ENCODE results near the gene ANP32E. TPM values are rescaled to one million over a fixed set of nuclear protein-coding genes. Genes with fewer than 3 reads are reported as not detected.
"Not testable (repeated sequence)": the region's sequence is repeated elsewhere in the genome, so short reads cannot be mapped to it uniquely, and the experiment has no call there.

Gene ANP32E
- total RNA-seq, 1 experiment from 2014 or later, result 15.2 TPM

- no peak for DNase-seq (ENCODE audit: low read depth)
- in situ Hi-C loops (cut with HindIII; ENCODE audit: low pct_unique_long_range_greater_than_20kb, low sequenced_read_pairs), result no loop called here
Observed at GRCh38 chr1:150259758-150260669, 24.1 kb upstream of the ANP32E start.

GRCh38 chr1:150259217-150259616, 23.3 kb upstream of the ANP32E start:
- in situ Hi-C loops (cut with HindIII; ENCODE audit: low pct_unique_long_range_greater_than_20kb, low sequenced_read_pairs), result no loop called here
- DNase-seq (ENCODE audit: low read depth), result no peak

GRCh38 chr1:150257624-150258585, 22.0 kb upstream of the ANP32E start, which contains the start of gene CA14:
TSS of gene CA14 (plus strand) at chr1:150257774. CDS start at chr1:150258129, 355 bp downstream.
- DNase-seq (ENCODE audit: low read depth), result no peak
- in situ Hi-C loops (cut with HindIII; ENCODE audit: low pct_unique_long_range_greater_than_20kb, low sequenced_read_pairs), result no loop called here

GRCh38 chr1:150256554-150257341, 20.8 kb upstream of the ANP32E start:
- DNase-seq (ENCODE audit: low read depth), result no peak
- in situ Hi-C loops (cut with HindIII; ENCODE audit: low pct_unique_long_range_greater_than_20kb, low sequenced_read_pairs), result no loop called here

GRCh38 chr1:150256198-150256553, 20.3 kb upstream of the ANP32E start:
- in situ Hi-C loops (cut with HindIII; ENCODE audit: low pct_unique_long_range_greater_than_20kb, low sequenced_read_pairs), result no loop called here

GRCh38 chr1:150249936-150250335, 14.0 kb upstream of the ANP32E start:
- in situ Hi-C loops (cut with HindIII; ENCODE audit: low pct_unique_long_range_greater_than_20kb, low sequenced_read_pairs), result no loop called here
- DNase-seq (ENCODE audit: low read depth), result no peak

More at GRCh38 chr1:150256198-150256553, 20.3 kb upstream of the ANP32E start:
- no peak for DNase-seq (ENCODE audit: low read depth)

- no peak for DNase-seq (ENCODE audit: low read depth)
- in situ Hi-C loops (cut with HindIII; ENCODE audit: low pct_unique_long_range_greater_than_20kb, low sequenced_read_pairs), result no loop called here
Observed at GRCh38 chr1:150243003-150243402, 7.1 kb upstream of the ANP32E start.

- in situ Hi-C loops (cut with HindIII; ENCODE audit: low pct_unique_long_range_greater_than_20kb, low sequenced_read_pairs), result no loop called here
- DNase-seq (ENCODE audit: low read depth), result no peak
Observed at GRCh38 chr1:150237746-150238145, 1.8 kb upstream of the ANP32E start.

GRCh38 chr1:150237176-150237575, 1.3 kb upstream of the ANP32E start:
- in situ Hi-C loops (cut with HindIII; ENCODE audit: low pct_unique_long_range_greater_than_20kb, low sequenced_read_pairs); DNase-seq (ENCODE audit: low read depth): not testable (repeated sequence)

GRCh38 chr1:150236614-150237100, 745 bp upstream of the ANP32E start:
- DNase-seq (ENCODE audit: low read depth), result no peak
- in situ Hi-C loops (cut with HindIII; ENCODE audit: low pct_unique_long_range_greater_than_20kb, low sequenced_read_pairs), result no loop called here

- in situ Hi-C loops (cut with HindIII; ENCODE audit: low pct_unique_long_range_greater_than_20kb, low sequenced_read_pairs), result no loop called here
Observed at GRCh38 chr1:150235294-150235851, 539 bp downstream of the ANP32E start.

GRCh38 chr1:150234566-150235293, 1.2 kb downstream of the ANP32E start:
- DNase-seq (ENCODE audit: low read depth), result peak; percentile 78
- in situ Hi-C loops (cut with HindIII; ENCODE audit: low pct_unique_long_range_greater_than_20kb, low sequenced_read_pairs), result no loop called here

More at GRCh38 chr1:150235294-150235851, 539 bp downstream of the ANP32E start:
- DNase-seq (ENCODE audit: low read depth), result peak; percentile 13

GRCh38 chr1:150234309-150234565, 1.7 kb downstream of the ANP32E start:
- in situ Hi-C loops (cut with HindIII; ENCODE audit: low pct_unique_long_range_greater_than_20kb, low sequenced_read_pairs), result no loop called here
- no peak for DNase-seq (ENCODE audit: low read depth)

- DNase-seq (ENCODE audit: low read depth), result peak; percentile 31
- in situ Hi-C loops (cut with HindIII; ENCODE audit: low pct_unique_long_range_greater_than_20kb, low sequenced_read_pairs), result no loop called here
Observed at GRCh38 chr1:150233359-150234308, 2.3 kb downstream of the ANP32E start.

GRCh38 chr1:150232921-150233320, 3.0 kb downstream of the ANP32E start:
- DNase-seq (ENCODE audit: low read depth); in situ Hi-C loops (cut with HindIII; ENCODE audit: low pct_unique_long_range_greater_than_20kb, low sequenced_read_pairs): not testable (repeated sequence)

GRCh38 chr1:150228246-150228645, 7.7 kb downstream of the ANP32E start:
- DNase-seq (ENCODE audit: low read depth), result not testable (repeated sequence)

More at GRCh38 chr1:150228246-150228645, 7.7 kb downstream of the ANP32E start:
- in situ Hi-C loops (cut with HindIII; ENCODE audit: low pct_unique_long_range_greater_than_20kb, low sequenced_read_pairs), result not testable (repeated sequence)
